ENCODE data around the gene CCT5.

DNA sequence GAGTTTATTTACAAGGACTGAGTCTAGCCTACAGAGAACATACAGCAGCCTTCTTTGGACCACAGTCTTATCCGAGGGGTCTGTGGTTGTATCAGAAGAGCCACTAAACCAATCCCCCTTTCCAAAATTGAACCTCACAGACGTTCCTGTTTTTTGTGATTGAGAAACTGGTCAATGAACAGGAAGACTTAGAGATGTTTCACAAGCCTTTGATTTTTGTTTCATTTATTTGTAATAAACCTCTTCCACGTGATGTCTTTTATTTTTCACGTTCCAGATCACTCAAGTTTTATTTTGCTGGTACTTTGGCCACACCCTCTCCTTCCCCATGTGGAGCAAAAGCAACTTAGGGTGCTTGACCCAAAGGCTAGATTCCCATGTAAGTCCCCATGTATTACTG is 16.1 kb downstream of the CCT5 start:
- TF ChIP-seq, protein P1, sequence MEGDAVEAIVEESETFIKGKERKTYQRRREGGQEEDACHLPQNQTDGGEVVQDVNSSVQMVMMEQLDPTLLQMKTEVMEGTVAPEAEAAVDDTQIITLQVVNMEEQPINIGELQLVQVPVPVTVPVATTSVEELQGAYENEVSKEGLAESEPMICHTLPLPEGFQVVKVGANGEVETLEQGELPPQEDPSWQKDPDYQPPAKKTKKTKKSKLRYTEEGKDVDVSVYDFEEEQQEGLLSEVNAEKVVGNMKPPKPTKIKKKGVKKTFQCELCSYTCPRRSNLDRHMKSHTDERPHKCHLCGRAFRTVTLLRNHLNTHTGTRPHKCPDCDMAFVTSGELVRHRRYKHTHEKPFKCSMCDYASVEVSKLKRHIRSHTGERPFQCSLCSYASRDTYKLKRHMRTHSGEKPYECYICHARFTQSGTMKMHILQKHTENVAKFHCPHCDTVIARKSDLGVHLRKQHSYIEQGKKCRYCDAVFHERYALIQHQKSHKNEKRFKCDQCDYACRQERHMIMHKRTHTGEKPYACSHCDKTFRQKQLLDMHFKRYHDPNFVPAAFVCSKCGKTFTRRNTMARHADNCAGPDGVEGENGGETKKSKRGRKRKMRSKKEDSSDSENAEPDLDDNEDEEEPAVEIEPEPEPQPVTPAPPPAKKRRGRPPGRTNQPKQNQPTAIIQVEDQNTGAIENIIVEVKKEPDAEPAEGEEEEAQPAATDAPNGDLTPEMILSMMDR (IDR thresholded peaks at IDR 0.05): no peak
- TF ChIP-seq POLR2A (IDR thresholded peaks at IDR 0.05): no peak
